ENCODE results near the gene RCBTB2. TPM values are rescaled to one million over a fixed set of nuclear protein-coding genes. Genes with fewer than 3 reads are reported as not detected.

RCBTB2 gene
- total RNA-seq, 1 experiment from 2014 or later: 11.7 TPM

GRCh38 chr13:48533961-48534600, 1.2 kb upstream of the RCBTB2 start:
- no peak for TF ChIP-seq CTCF (conservative IDR thresholded peaks at IDR 0.05)
- Histone ChIP-seq H3K4me2 (ENCODE audit: insufficient read depth, insufficient read length, low read length) (no peak overlapping the region), H3K4ac (ENCODE audit: low read depth, low read length) (no peak overlapping the region), H4K20me1 (ENCODE audit: control insufficient read depth, insufficient read depth, insufficient read length) (no peaks in the 10 kb centered on the region), H3K23me2 (ENCODE audit: insufficient read length, low read depth, low read length, poor library complexity, severe bottlenecking) (peaks cover 5% of the 10 kb centered on the region), H3K14ac (ENCODE audit: insufficient read depth, low read length) (no peak overlapping the region), H2BK15ac (ENCODE audit: low read depth, low read length) (no peak overlapping the region), H3K27ac (ENCODE audit: insufficient read length, low read depth, low read length) (no peak overlapping the region), H4K8ac (replicated peaks; ENCODE audit: insufficient read length, low read depth, low read length) (no peak overlapping the region), H3K56ac (ENCODE audit: insufficient read length, low read depth, low read length) (no peak overlapping the region), H3K18ac (ENCODE audit: insufficient read length, low read depth, low read length) (no peak overlapping the region), H3K79me2 (ENCODE audit: insufficient read depth, low read length) (no peaks in the 10 kb centered on the region; the same call in 1 of the 2 replicates), H3K4me1 (ENCODE audit: insufficient read depth, low read length) (no peaks in the 10 kb centered on the region; the same call in 1 of the 2 replicates), H4K5ac (ENCODE audit: insufficient read length, low read depth, low read length) (no peak overlapping the region), H2BK20ac (ENCODE audit: low read depth, low read length, poor library complexity, severe bottlenecking) (no peak overlapping the region), H2BK120ac (ENCODE audit: low read depth, low read length, poor library complexity, severe bottlenecking) (no peak overlapping the region), H4K91ac (ENCODE audit: insufficient read length, low read depth, low read length) (no peak overlapping the region), H2AK5ac (ENCODE audit: insufficient read length, low read length) (no peak overlapping the region), H3K79me1 (ENCODE audit: insufficient read depth, low read depth, low read length, poor library complexity, severe bottlenecking) (no peaks in the 10 kb centered on the region), H3K9me3 (ENCODE audit: control insufficient read depth, low read depth, low read length) (no peaks in the 10 kb centered on the region), H2BK5ac (ENCODE audit: insufficient read length, low read length) (no peak overlapping the region), H3K23ac (ENCODE audit: insufficient read length, low read depth, low read length) (no peak overlapping the region), H3K27me3 (ENCODE audit: insufficient read depth, low read length) (no peaks in the 10 kb centered on the region), H2AFZ (ENCODE audit: low read length) (no peak overlapping the region), H3K9ac (ENCODE audit: extremely low read depth, insufficient read length, low read length) (no peak overlapping the region), H3T11ph (ENCODE audit: low read length) (no peak overlapping the region), H2BK12ac (ENCODE audit: insufficient read length, low read depth, low read length) (no peak overlapping the region)
- Mint-ChIP-seq H3K36me3 (ENCODE audit: insufficient read depth in 1 of 3, low read depth in 3 of 3) (no peaks in the 10 kb centered on the region), H3K4me1 (peaks cover 10 to 15% of the 10 kb centered on the region in 2 experiments), H3K27me3 (ENCODE audit: low read depth) (no peaks in the 10 kb centered on the region), H3K27ac (no peak overlapping the region), H3K4me3 (peak overlapping the region; percentile 92 to 93), H3K9me3 (no peaks in the 10 kb centered on the region)
- no CpG with 5 or more reads among the region's 9 CpGs for WGBS (ENCODE audit: extremely low coverage, insufficient read length, low lambda C conversion rate)
- no peak for DNase-seq

Data from H9 (cell line).